Astrocyte (in vitro differentiated cells and primary cell): ENCODE data around the gene ADGRD1.

Source experiments
- CTCF ChIP-seq: IDR thresholded peaks from 2 replicates; pipeline ENCODE4 v1.5.1; 2011; ENCODE audit warnings: low read depth, mild to moderate bottlenecking, inconsistent platforms, low read length, moderate library complexity; ENCODE audit not compliant: insufficient read depth
- EZH2 ChIP-seq: IDR thresholded peaks from 2 replicates; pipeline ENCODE4 v1.6.1; 2012; ENCODE audit warnings: mild to moderate bottlenecking, low read length, inconsistent platforms; ENCODE audit not compliant: insufficient read depth

- no peak for TF ChIP-seq CTCF
- no peak for TF ChIP-seq EZH2
Measured at GRCh38 chr12:131190965-131191364, 237.3 kb downstream of the ADGRD1 start.
